Activated naive CD4-positive, alpha-beta T cell treated with anti-CD3 and anti-CD28 coated beads, Interleukin-2, amount 10 ng/mL, durations not matched to agents 7 days and 5 days (primary cell): ENCODE results near the gene PBX1.

ENCODE experiments used
- CTCF ChIA-PET: fragments of 350-600 bp; sonication (Branson Sonifier 250); formaldehyde crosslinking; loops from one replicate; lab custom pipeline; 2021; ENCODE audit warnings: antibody characterized with exemption; lab: Charles Lee
- DNase-seq: peaks from one replicate; pipeline ENCODE4 v3.0.0-alpha.2; 2020
- H3K27ac Mint-ChIP-seq: one replicate; pipeline ENCODE4 v1.8.0; 2021; ENCODE audit warnings: mild to moderate bottlenecking, moderate library complexity, mixed read lengths
- H3K27me3 Mint-ChIP-seq: one replicate; pipeline ENCODE4 v1.8.0; 2021; ENCODE audit warnings: mild to moderate bottlenecking, mixed read lengths
- H3K36me3 Mint-ChIP-seq: one replicate; pipeline ENCODE4 v1.8.0; 2021; ENCODE audit warnings: mixed read lengths
- H3K4me1 Mint-ChIP-seq: one replicate; pipeline ENCODE4 v1.8.0; 2021; ENCODE audit warnings: mixed read lengths
- H3K4me3 Mint-ChIP-seq: one replicate; pipeline ENCODE4 v1.8.0; 2021; ENCODE audit warnings: mild to moderate bottlenecking, moderate library complexity, mixed read lengths
- H3K9me3 Mint-ChIP-seq: one replicate; pipeline ENCODE4 v1.8.0; 2021; ENCODE audit warnings: mixed read lengths

PBX1 gene

DNA sequence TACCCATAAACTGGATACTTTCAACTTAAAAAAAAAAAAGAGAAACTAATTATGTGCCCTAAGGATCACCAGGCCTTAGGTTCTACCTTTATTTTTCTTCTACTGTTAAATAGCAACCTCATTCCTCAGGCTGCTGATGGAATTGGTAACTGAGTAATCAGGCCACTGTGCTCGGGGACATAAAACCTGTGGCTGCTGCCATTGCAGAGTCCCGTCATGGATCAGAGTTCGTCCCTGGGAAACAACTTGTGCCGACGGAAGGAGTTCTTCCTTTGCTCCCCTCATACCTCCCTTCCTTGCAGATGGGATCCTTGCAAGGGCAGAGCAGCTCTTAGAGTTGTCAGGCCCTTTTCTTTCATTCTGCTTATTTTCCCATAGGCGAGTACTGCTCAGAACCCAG is 123.6 kb downstream of the PBX1 start:
- no peak overlapping the region for H3K27ac Mint-ChIP-seq
- H3K4me3 Mint-ChIP-seq, result no peak overlapping the region
- CTCF ChIA-PET, result no interaction called here
- no peaks in the 10 kb centered on the region for H3K36me3 Mint-ChIP-seq
- no peak for DNase-seq
- H3K9me3 Mint-ChIP-seq, result peaks cover 1% of the 10 kb centered on the region
- H3K27me3 Mint-ChIP-seq, result no peaks in the 10 kb centered on the region
- H3K4me1 Mint-ChIP-seq, result no peaks in the 10 kb centered on the region

DNA sequence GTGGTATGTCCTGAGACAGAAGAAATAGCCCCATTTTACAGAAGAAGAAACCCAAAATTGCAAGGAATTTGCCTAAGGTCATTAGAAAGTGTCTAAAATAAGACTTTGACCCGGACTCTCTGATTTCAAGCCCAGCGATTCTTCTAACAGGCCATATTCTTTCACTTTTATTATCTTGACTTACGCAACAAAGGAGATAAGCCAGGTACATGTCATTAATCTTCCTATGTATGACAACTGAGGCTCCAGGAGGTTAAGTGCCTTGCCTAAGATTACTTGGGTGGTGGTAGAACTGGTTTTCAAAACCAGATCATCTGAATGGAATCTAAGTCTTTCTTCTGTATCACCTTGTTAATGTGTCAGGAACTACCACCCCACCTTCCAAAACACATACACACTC is 124.3 kb downstream of the PBX1 start:
- H3K27ac Mint-ChIP-seq, result no peak overlapping the region
- DNase-seq, result no peak
- H3K36me3 Mint-ChIP-seq, result no peaks in the 10 kb centered on the region
- H3K9me3 Mint-ChIP-seq, result no peaks in the 10 kb centered on the region
- CTCF ChIA-PET, result no interaction called here
- H3K4me3 Mint-ChIP-seq, result no peak overlapping the region
- H3K4me1 Mint-ChIP-seq, result no peaks in the 10 kb centered on the region
- no peaks in the 10 kb centered on the region for H3K27me3 Mint-ChIP-seq

DNA sequence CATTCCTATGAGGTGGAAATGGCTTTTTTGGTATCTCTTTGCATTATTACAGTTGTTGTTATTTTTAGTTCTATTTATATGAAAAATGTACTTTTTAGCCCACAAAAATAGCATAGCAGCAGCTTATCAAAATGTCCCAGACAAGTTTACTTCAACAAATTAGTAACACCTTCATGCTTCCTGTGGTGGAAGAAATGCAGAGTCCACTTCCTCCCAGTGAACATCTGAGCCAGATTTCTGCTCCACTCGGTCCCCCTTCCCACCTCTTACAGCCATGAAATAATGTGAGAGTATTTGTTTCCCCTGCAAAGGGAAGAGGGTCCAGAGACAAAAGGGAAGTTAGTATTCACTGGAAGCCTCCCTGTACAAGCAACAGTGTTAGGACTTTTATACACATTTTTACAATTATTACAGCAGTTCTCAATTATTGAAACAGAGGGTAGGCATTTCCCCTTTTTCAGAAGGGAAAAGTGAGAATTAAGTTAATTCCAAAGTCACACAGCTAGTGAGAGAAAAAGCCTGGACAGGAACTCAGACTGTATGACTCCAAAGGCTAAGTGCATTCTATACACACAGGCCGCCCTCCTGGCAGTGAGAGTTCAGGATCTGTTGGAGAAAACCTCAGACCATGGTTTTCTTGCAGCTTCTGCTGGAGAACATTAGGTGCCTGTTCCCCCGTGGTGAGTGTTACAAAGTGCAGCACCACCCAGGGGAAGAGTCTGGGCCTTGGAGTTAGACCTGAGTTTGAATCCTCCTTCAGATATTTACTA is 126.5 kb downstream of the PBX1 start:
- Mint-ChIP-seq H3K4me3 (no peak overlapping the region), H3K27ac (no peak overlapping the region), H3K9me3 (no peaks in the 10 kb centered on the region), H3K36me3 (no peaks in the 10 kb centered on the region), H3K4me1 (no peaks in the 10 kb centered on the region), H3K27me3 (no peaks in the 10 kb centered on the region)
- CTCF ChIA-PET, result no interaction called here
- no peak for DNase-seq

DNA sequence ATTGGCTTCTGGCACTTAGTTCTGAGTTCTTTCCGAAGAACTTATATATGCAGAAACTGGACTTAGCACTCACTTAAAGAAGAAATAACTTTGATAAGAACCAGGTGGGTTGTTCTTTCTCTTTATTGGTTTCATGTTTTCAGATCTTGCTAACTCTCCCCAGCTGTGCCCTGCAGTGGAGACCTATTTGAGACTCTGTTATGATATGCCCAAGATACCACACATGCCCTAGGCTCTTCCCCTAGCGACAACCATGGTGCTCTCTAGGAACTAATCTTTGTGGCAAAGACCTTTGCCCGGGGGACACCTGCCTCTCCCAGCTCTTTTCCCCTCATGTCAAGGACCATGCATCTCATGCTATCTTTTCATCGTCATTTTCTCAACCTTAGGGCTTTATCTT is 128.8 kb downstream of the PBX1 start:
- Mint-ChIP-seq H3K27me3 (no peaks in the 10 kb centered on the region), H3K9me3 (no peaks in the 10 kb centered on the region), H3K36me3 (no peaks in the 10 kb centered on the region), H3K27ac (no peak overlapping the region), H3K4me3 (no peak overlapping the region), H3K4me1 (no peaks in the 10 kb centered on the region)
- DNase-seq, result no peak
- CTCF ChIA-PET, result no interaction called here

DNA sequence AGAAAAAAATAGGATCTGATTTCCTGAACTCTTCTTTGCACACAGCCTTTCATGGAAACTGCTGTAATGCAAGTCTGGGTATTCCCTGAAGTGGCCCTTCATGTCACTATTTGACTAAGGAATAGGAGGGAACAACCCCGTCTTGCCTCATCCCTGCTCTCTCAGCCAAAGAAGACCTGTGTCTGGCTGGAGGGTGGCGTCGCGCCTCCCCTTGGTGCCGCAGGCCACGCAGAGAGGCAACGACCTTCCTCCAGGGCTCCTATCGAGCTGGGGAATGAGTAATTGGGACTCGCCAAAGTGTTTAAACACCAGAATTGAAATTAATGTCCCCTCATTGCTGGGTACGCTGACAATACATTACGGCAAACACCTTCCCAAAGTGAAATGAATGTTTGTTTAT is 129.8 kb downstream of the PBX1 start:
- CTCF ChIA-PET, result no interaction called here
- H3K4me1 Mint-ChIP-seq, result no peaks in the 10 kb centered on the region
- H3K4me3 Mint-ChIP-seq, result no peak overlapping the region
- H3K27me3 Mint-ChIP-seq, result no peaks in the 10 kb centered on the region
- no peak for DNase-seq
- no peaks in the 10 kb centered on the region for H3K36me3 Mint-ChIP-seq
- no peaks in the 10 kb centered on the region for H3K9me3 Mint-ChIP-seq
- no peak overlapping the region for H3K27ac Mint-ChIP-seq

DNA sequence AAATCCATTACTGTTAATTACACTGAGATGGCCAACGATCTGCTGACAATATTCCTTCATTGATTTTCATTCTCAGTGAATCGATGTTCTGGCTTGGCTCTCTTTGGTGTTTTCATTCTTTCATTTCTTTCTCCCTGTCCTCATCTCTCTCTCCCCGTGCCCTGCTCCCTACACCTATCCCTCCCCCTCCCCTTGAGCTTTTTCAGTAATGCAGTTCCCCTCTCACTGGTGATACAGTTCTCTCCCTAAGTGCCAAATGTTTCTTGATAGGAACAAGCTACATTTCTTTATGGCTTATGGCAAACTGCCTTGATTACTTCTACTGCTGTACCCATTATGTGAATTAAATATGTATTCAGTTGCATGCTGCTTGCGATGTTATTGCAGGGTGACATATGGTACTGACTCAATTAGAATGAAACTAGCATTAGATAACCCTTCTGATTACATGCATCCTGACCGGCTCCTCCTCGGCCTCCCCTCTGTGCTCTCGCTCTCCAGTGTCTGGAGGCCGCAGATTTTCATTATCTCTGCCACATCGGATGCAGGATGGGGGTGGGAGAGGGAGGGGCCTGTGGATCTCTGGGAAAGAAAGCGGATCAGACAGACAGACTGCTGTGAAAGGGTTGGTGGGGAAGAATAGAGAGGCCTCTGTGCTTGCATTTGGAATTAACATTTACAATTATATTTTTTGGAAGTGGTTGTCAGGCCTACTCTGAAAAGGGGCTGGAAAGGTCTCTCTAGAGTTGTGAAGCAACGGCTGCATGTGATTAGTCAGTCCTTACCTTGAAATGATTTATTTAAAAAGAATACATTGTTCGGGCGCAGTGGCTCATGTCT is 130.9 kb downstream of the PBX1 start:
- no peaks in the 10 kb centered on the region for H3K4me1 Mint-ChIP-seq
- H3K9me3 Mint-ChIP-seq, result no peaks in the 10 kb centered on the region
- H3K36me3 Mint-ChIP-seq, result no peaks in the 10 kb centered on the region
- CTCF ChIA-PET, result no interaction called here
- H3K4me3 Mint-ChIP-seq, result no peak overlapping the region
- no peak for DNase-seq
- no peak overlapping the region for H3K27ac Mint-ChIP-seq
- H3K27me3 Mint-ChIP-seq, result no peaks in the 10 kb centered on the region

DNA sequence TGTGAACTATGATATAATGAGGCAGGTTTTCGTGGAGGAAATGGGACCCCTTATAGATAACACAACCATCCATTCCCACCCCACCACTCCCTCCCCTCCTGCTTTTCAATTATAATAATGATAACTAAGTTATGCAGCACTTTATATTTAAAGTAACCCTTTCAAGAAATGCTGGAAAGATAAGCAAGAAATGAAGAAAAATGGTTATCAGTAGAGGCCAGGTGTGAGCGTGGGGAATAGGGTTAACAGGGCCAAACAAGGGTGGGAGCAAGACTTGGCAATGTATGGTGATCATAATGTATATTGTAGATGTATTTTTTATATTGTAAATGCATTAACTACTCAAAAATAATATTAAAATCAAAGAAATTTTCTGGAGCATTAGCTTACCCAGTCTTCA is 133.4 kb downstream of the PBX1 start:
- H3K4me1 Mint-ChIP-seq, result no peaks in the 10 kb centered on the region
- H3K27ac Mint-ChIP-seq, result no peak overlapping the region
- CTCF ChIA-PET, result no interaction called here
- H3K4me3 Mint-ChIP-seq, result no peak overlapping the region
- H3K36me3 Mint-ChIP-seq, result no peaks in the 10 kb centered on the region
- H3K27me3 Mint-ChIP-seq, result no peaks in the 10 kb centered on the region
- no peak for DNase-seq
- no peaks in the 10 kb centered on the region for H3K9me3 Mint-ChIP-seq

DNA sequence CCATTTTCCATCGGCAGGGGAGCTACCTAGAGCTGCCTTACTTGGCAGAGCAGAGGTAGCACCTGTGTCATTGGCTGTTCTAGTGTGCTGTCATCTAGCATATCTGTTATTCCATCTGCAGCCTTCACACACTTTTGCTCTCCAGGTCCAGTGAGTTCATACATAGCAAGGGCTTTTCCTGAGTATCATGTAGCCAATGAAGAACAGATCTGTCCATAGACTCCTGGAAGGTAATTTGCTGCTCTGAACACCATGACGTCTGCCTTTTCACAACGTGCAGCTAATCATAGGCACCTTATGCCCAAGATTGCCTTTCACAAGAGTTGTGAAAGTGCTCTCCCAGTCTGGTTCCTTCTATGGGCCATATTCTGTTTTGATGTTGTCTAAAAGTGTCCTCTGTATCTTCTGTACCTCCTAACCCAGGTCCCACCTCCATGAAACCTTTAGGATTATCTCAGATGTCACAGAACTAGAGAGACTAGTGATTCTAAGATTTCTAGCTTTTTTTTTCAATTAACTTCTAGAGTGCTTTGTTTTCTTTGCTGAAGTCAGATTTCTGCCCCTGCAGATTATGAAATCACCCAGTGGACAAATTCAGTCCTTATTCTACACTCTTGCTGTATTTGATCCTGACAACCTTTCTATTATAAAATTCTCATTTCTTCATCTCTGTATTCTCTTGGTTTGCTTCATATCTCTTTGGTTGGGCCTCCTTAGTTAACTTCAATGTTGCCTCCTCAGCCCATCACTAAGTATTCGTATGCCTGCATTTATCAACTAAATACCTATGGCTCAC is 134.8 kb downstream of the PBX1 start:
- H3K4me3 Mint-ChIP-seq, result no peak overlapping the region
- no peak overlapping the region for H3K27ac Mint-ChIP-seq
- CTCF ChIA-PET, result no interaction called here
- no peaks in the 10 kb centered on the region for H3K4me1 Mint-ChIP-seq
- H3K36me3 Mint-ChIP-seq, result no peaks in the 10 kb centered on the region
- H3K9me3 Mint-ChIP-seq, result peaks cover 2% of the 10 kb centered on the region
- no peak for DNase-seq
- H3K27me3 Mint-ChIP-seq, result no peaks in the 10 kb centered on the region

DNA sequence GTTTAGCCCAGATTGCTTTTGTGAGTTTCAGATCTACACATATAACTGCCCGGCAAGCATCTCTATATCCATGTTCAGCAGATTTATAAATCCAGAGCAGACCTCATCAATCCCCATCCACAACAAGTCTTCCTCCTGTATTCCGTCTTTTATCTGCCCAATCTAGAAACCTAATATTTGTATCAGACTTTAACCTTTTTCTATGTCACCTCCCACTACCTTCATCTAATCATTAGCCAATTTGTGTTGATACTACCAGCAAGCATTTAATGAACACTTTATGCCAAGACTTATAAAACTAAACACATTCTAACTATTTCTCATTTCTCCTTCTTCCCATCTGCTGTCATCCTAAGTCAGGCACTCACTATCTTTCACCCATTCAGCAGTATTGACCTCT is 135.5 kb downstream of the PBX1 start:
- H3K27me3 Mint-ChIP-seq, result no peaks in the 10 kb centered on the region
- H3K36me3 Mint-ChIP-seq, result no peaks in the 10 kb centered on the region
- CTCF ChIA-PET, result no interaction called here
- no peaks in the 10 kb centered on the region for H3K4me1 Mint-ChIP-seq
- peaks cover 2% of the 10 kb centered on the region for H3K9me3 Mint-ChIP-seq
- no peak overlapping the region for H3K4me3 Mint-ChIP-seq
- no peak overlapping the region for H3K27ac Mint-ChIP-seq
- DNase-seq, result no peak

DNA sequence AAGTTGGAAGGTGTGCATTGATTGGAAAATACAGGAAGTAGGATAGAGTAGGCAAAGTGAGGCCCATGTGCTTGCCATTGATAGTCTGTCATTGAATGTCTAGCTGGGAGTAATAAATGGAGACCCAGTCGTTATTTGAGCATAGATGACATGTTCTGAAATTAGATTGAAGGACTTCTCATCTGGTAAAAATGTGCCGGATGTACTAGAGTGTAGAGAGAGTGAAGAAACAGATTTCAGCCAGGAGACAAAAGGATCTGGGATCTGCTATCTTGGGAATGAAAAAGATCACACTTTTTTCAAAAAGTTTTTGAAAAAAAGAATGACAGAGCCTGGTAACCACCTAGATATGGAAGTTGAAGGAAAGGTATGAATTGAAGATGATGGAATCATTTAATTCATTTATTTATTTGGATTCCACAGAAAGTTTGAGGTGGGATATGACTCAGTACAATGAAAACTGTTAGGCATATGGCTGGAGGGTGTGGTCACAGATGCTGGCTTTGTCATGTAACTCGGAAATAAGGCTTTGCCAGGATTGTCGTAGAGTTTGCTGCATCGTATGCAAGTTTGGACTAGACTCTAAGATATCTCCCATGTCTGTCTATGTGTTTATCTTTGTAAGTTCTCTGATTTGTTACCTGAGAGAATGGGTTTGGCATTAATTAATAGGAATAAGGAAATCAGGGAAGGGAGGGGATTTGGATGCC is 137.1 kb downstream of the PBX1 start:
- Mint-ChIP-seq H3K27ac (no peak overlapping the region), H3K27me3 (no peaks in the 10 kb centered on the region), H3K4me3 (no peak overlapping the region), H3K4me1 (no peaks in the 10 kb centered on the region), H3K9me3 (peaks cover 2% of the 10 kb centered on the region), H3K36me3 (no peaks in the 10 kb centered on the region)
- CTCF ChIA-PET, result no interaction called here
- no peak for DNase-seq

DNA sequence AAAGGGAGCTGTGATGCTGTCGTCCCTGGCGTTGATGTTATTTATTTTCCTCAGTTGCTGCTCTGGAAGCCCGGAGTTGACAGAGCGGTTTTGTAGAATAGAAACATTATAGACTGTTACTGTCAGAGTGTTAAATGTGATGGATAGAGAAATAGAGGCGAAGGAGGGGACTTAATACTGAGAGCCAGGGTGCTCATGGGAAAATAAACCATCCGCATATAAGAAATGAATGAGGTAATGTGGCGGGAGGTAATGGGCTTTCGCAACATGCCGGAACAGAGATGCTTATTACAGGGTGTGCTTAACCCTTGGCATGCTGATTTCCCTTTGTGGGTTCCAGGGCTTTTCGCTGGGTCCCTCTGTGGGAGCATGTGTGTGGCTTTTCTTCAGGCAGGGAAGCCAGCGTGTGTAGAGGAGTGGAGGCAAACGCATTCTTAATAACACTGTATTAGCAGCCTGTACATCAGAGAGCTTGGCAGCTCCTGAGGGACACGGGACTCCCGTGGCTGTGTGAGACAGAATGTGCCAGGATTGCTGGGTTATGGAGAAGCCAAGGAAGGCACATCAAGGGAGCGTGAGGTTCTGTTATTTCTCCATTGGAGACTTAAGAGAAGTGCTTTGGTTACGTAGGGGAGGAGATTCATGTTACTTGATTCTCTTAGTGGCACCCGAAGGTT is 141.0 kb downstream of the PBX1 start:
- Mint-ChIP-seq H3K36me3 (no peaks in the 10 kb centered on the region), H3K27ac (no peak overlapping the region), H3K4me3 (no peak overlapping the region), H3K9me3 (peaks cover 2% of the 10 kb centered on the region), H3K27me3 (no peaks in the 10 kb centered on the region), H3K4me1 (no peaks in the 10 kb centered on the region)
- CTCF ChIA-PET, result no interaction called here
- DNase-seq, result no peak

DNA sequence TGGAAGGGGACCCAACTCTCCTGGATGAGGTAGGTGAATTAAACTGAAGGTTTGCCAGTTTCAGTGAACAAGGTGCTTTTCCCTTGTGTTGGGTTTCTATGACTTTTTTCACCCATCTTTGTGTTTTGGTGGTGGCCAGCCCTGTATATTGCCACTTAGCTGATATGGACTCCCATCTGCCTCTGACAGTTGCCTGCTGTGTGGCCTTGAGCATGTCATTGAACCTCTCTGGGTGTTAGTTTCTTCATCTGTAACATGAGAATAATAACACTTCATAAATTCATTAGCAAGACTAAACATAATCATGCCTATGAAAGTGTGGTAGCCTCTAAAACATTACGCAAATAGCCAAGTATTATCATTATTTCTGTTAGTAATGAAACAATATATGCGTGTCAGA is 141.7 kb downstream of the PBX1 start:
- Mint-ChIP-seq H3K27ac (no peak overlapping the region), H3K9me3 (peaks cover 2% of the 10 kb centered on the region), H3K4me1 (no peaks in the 10 kb centered on the region), H3K4me3 (no peak overlapping the region), H3K27me3 (no peaks in the 10 kb centered on the region), H3K36me3 (no peaks in the 10 kb centered on the region)
- no peak for DNase-seq
- CTCF ChIA-PET, result no interaction called here

DNA sequence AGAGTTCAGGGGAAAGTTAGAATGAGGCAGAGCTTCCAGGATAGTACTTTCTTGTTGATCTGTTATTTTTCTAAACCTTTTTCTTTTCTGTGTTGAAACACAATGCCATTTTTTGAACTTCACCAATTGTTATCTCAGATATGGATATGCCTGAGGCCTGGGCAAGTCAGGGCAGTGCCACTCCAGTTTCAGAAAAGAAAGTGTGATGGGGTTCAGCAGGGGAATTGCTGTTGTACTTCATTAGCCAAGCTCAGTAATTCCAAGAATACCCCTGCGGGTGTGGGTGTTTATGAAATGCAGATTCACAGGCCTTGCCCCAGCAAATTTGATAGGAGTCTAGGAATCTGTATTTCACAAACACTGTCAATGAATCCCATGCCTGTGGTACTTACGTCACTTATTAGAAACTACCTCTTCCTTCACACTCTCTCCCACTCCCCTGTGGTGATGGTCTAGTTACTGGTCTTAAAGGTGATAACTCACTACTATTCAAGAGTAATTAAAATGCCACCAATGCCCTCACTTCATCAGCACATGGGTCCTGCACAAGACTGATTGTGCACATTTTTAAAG is 142.3 kb downstream of the PBX1 start:
- Mint-ChIP-seq H3K36me3 (no peaks in the 10 kb centered on the region), H3K9me3 (peaks cover 2% of the 10 kb centered on the region), H3K27ac (no peak overlapping the region), H3K27me3 (no peaks in the 10 kb centered on the region), H3K4me3 (no peak overlapping the region), H3K4me1 (no peaks in the 10 kb centered on the region)
- no peak for DNase-seq
- CTCF ChIA-PET, result no interaction called here
